GM18505 (cell line): ENCODE data around the gene DNAJC4.
A peak's percentile ranks its signal among the peaks of the same experiment; 100 is the strongest.

Experiments
- ATAC-seq: cut with Tn5 transposase; IDR thresholded peaks from one replicate; pipeline ENCODE4 v1.9.1; 2021; ENCODE audit not compliant: unreplicated experiment
- POLR2A ChIP-seq: IDR thresholded peaks from 4 replicates; pipeline ENCODE4 v1.6.1; 2011; ENCODE audit warnings: borderline replicate concordance; ENCODE audit not compliant: insufficient read depth, insufficient read length; ENCODE audit errors: extremely low read depth

DNAJC4 gene

GRCh38 chr11:64227405-64227956, 2.9 kb upstream of the DNAJC4 start:
- no peak for TF ChIP-seq POLR2A

GRCh38 chr11:64229090-64229743, 1.1 kb upstream of the DNAJC4 start:
- ATAC-seq, result no peak
- TF ChIP-seq POLR2A, result no peak

More at GRCh38 chr11:64227405-64227956, 2.9 kb upstream of the DNAJC4 start:
- no peak for ATAC-seq

GRCh38 chr11:64229744-64230170, 591 bp upstream of the DNAJC4 start:
- TF ChIP-seq POLR2A, result no peak
- ATAC-seq, result no peak

GRCh38 chr11:64230985-64231365, 627 bp downstream of the DNAJC4 start:
- no peak for TF ChIP-seq POLR2A
- no peak for ATAC-seq

DNA sequence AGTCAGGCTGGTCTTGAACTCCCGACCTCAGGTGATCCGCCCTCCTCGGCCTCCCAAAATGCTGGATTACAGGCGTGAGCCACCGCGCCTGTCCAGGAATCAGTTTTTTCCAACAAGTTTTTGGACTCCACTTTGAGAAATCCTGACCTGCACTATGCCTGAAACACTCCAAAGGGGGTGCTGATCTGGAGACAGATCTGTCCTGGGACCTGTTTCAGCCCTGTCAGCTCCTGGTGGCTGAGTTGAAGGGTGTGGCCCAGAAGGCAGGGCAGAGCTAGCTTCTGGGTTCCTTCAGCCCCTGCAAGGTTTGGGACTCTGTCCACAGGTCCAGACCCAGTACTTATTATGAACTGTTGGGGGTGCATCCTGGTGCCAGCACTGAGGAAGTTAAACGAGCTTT, 1.2 kb downstream of the DNAJC4 start:
- ATAC-seq, result no peak
- no peak for TF ChIP-seq POLR2A

DNA sequence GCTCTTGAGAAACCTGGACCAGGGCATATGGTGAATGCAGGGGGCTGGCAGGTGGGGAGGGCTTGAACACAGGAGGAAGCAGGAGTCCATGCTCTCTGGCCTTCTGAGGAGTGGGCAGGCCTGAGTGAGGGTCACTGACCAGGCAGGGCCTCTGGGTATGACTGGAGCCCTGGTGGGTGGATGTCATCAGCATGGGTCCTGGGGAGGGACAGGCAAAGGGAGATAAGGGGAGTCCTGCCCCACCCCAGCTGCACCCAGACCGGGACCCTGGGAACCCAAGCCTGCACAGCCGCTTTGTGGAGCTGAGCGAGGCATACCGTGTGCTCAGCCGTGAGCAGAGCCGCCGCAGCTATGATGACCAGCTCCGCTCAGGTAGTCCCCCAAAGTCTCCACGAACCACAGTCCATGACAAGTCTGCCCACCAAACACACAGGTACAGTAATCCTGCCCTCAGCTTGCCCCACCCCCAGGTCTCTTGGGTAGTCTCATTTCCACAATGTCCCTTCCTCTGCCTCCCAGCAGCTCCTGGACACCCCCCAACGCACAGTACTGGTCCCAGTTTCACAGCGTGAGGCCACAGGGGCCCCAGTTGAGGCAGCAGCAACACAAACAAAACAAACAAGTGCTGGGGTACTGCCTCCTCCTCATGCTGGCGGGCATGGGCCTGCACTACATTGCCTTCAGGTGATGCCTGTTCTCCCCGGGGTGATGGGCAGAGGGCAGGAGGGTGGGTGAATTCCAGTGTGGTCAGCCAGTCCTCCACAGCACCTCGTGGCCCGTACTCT, 2.0 kb downstream of the DNAJC4 start:
- no peak for ATAC-seq
- TF ChIP-seq POLR2A, result no peak

GRCh38 chr11:64232967-64233315, 2.6 kb downstream of the DNAJC4 start:
- no peak for ATAC-seq
- TF ChIP-seq POLR2A, result no peak

DNA sequence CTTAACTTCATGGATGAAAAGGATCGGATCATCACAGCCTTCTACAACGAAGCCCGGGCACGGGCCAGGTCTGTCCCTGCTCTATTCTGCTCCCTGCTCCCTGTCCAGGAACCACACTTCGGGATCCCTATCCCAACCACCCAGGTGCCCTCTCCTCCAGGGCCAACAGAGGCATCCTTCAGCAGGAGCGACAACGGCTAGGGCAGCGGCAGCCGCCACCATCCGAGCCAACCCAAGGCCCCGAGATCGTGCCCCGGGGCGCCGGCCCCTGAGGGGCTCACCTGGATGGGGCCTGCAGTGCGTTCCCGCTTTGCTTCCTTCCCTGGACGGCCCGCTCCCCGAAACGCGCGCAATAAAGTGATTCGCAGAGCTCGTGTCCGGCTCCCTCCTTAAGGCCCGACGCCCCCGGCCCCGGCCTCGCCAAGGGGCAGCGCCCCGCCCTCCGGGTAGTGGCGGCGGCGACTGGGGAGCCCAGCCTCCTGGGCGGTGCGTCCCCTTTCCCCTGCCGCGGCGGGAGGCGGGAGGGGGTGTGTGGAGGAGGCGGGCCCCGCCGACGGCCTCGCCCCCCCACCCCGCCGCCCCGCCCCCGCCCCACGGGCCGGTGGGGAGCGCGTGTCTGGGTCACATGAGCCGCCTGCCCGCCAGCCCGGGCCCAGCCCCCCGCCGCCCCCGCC, 3.7 kb downstream of the DNAJC4 start, which contains the start of gene VEGFB:
Gene VEGFB, plus strand, starts transcription at position 672 of the 674 bp plus-strand sequence. CDS start 250 bp downstream, outside the sequence.
- TF ChIP-seq POLR2A, result peak; percentile 26
- peak; percentile 37 for ATAC-seq

GRCh38 chr11:64234647-64235379, 4.5 kb downstream of the DNAJC4 start:
- TF ChIP-seq POLR2A, result no peak
- peak; percentile 24 for ATAC-seq

GRCh38 chr11:64235437-64236161, 5.3 kb downstream of the DNAJC4 start:
- ATAC-seq, result no peak
- TF ChIP-seq POLR2A, result no peak

- ATAC-seq, result no peak
- no peak for TF ChIP-seq POLR2A
These were observed 7.2 kb downstream of the DNAJC4 start for GRCh38 chr11:64237484-64237951.

- TF ChIP-seq POLR2A, result peak; percentile 36
- no peak for ATAC-seq
These were observed 7.7 kb downstream of the DNAJC4 start for GRCh38 chr11:64238076-64238475.
